Loucy (cell line): ENCODE measurements around the gene KIRREL3.

Experiments used
- H2AFZ ChIP-seq: fragments of 200-600 bp; sonication (generic); 2 replicates; pipeline ENCODE4 v1.6.0; 2016; ENCODE audit warnings: antibody characterized with exemption, mild to moderate bottlenecking, low read length, moderate library complexity
- H3F3A ChIP-seq: fragments of 200-600 bp; 2 replicates; pipeline ENCODE4 v1.6.0; 2016; ENCODE audit warnings: antibody characterized with exemption, low read depth, mild to moderate bottlenecking
- H3K27me3 ChIP-seq: fragments of 200-600 bp; sonication (generic); 2 replicates; pipeline ENCODE4 v1.6.1; 2014; ENCODE audit warnings: low read length, mild to moderate bottlenecking; ENCODE audit not compliant: insufficient read depth, poor library complexity, severe bottlenecking
- H3K36me3 ChIP-seq: fragments of 200-600 bp; sonication (generic); 2 replicates; pipeline ENCODE4 v1.6.1; 2016; ENCODE audit warnings: low read length; ENCODE audit not compliant: insufficient read depth
- H3K4me1 ChIP-seq: fragments of 200-600 bp; sonication (generic); 2 replicates; pipeline ENCODE4 v1.5.1; 2014; ENCODE audit warnings: low read length, mild to moderate bottlenecking; ENCODE audit not compliant: insufficient read depth, poor library complexity, severe bottlenecking
- H3K4me2 ChIP-seq: fragments of 200-600 bp; sonication (generic); 2 replicates; pipeline ENCODE4 v1.6.0; 2014; ENCODE audit warnings: antibody characterized with exemption, low read length, low read depth, mild to moderate bottlenecking; ENCODE audit not compliant: poor library complexity, severe bottlenecking
- H3K4me3 ChIP-seq: fragments of 200-600 bp; sonication (generic); 2 replicates; pipeline ENCODE4 v1.5.1; 2014; ENCODE audit warnings: low read length, mild to moderate bottlenecking, mixed read lengths; ENCODE audit not compliant: poor library complexity, severe bottlenecking
- H3K79me2 ChIP-seq: fragments of 200-600 bp; sonication (generic); 2 replicates; pipeline ENCODE4 v1.6.1; 2014; ENCODE audit warnings: low read length; ENCODE audit not compliant: insufficient read depth
- H3K9ac ChIP-seq: fragments of 200-600 bp; sonication (generic); 2 replicates; pipeline ENCODE4 v1.6.0; 2014; ENCODE audit warnings: mild to moderate bottlenecking, low read depth, low read length, moderate library complexity; ENCODE audit not compliant: poor library complexity, severe bottlenecking
- H3K9me2 ChIP-seq: fragments of 200-600 bp; sonication (generic); replicated peaks from 2 replicates; pipeline ENCODE4 v1.6.1; 2016; ENCODE audit warnings: low read depth, low read length, mixed read lengths
- H3K9me3 ChIP-seq: fragments of 200-600 bp; sonication (generic); 2 replicates; pipeline ENCODE4 v1.6.1; 2014; ENCODE audit warnings: mild to moderate bottlenecking, antibody characterized with exemption, low read length, low read depth; ENCODE audit not compliant: insufficient read depth
- H4K20me1 ChIP-seq: fragments of 200-600 bp; sonication (generic); 2 replicates; pipeline ENCODE4 v1.6.0; 2014; ENCODE audit warnings: antibody characterized with exemption, low read length, mild to moderate bottlenecking; ENCODE audit not compliant: insufficient read depth, poor library complexity, severe bottlenecking
- CTCF ChIP-seq: fragments of 200-600 bp; sonication (generic); conservative IDR thresholded peaks from 2 replicates; pipeline ENCODE4 v1.5.1; 2014; ENCODE audit warnings: mild to moderate bottlenecking, antibody characterized with exemption, low read length
- EZH2phosphoT487 ChIP-seq: fragments of 200-600 bp; IDR thresholded peaks from 2 replicates; pipeline ENCODE4 v1.6.1; 2018; ENCODE audit warnings: antibody characterized with exemption, mild to moderate bottlenecking, moderate library complexity, borderline replicate concordance

Gene KIRREL3

GRCh38 chr11:126939552-126939951, 61.0 kb downstream of the KIRREL3 start:
- H3K9me2 ChIP-seq = no peaks in the 10 kb centered on the region
- no peaks in the 10 kb centered on the region for H3K36me3 ChIP-seq
- no peak overlapping the region for H3K4me2 ChIP-seq
- H3K4me3 ChIP-seq = no peak overlapping the region
- H3K9ac ChIP-seq = no peak overlapping the region
- no peaks in the 10 kb centered on the region for H3K79me2 ChIP-seq
- no peaks in the 10 kb centered on the region for H3F3A ChIP-seq
- H3K27me3 ChIP-seq = no peaks in the 10 kb centered on the region
- TF ChIP-seq EZH2phosphoT487 (no peak), CTCF (no peak)
- H4K20me1 ChIP-seq = no peaks in the 10 kb centered on the region
- no peak overlapping the region for H2AFZ ChIP-seq
- H3K9me3 ChIP-seq = no peaks in the 10 kb centered on the region
- H3K4me1 ChIP-seq = no peaks in the 10 kb centered on the region

GRCh38 chr11:126938718-126939117, 61.9 kb downstream of the KIRREL3 start:
- no peak for TF ChIP-seq CTCF
- TF ChIP-seq EZH2phosphoT487 = no peak
- H3K9me3 ChIP-seq = no peaks in the 10 kb centered on the region
- H3K79me2 ChIP-seq = no peaks in the 10 kb centered on the region
- H3F3A ChIP-seq = no peaks in the 10 kb centered on the region
- no peak overlapping the region for H2AFZ ChIP-seq
- H3K27me3 ChIP-seq = no peaks in the 10 kb centered on the region
- H3K4me2 ChIP-seq = no peak overlapping the region
- H4K20me1 ChIP-seq = no peaks in the 10 kb centered on the region
- H3K9ac ChIP-seq = no peak overlapping the region
- H3K4me1 ChIP-seq = no peaks in the 10 kb centered on the region
- no peaks in the 10 kb centered on the region for H3K9me2 ChIP-seq
- no peak overlapping the region for H3K4me3 ChIP-seq
- no peaks in the 10 kb centered on the region for H3K36me3 ChIP-seq

- Histone ChIP-seq H3K27me3 (no peaks in the 10 kb centered on the region), H3K9me2 (no peaks in the 10 kb centered on the region), H3K4me3 (no peak overlapping the region), H3K79me2 (no peaks in the 10 kb centered on the region), H4K20me1 (no peaks in the 10 kb centered on the region), H3K9ac (no peak overlapping the region), H3K36me3 (no peaks in the 10 kb centered on the region), H3F3A (no peaks in the 10 kb centered on the region), H3K4me2 (no peak overlapping the region), H2AFZ (no peak overlapping the region), H3K4me1 (no peaks in the 10 kb centered on the region), H3K9me3 (no peaks in the 10 kb centered on the region)
- TF ChIP-seq CTCF (no peak), EZH2phosphoT487 (no peak)
Observed at GRCh38 chr11:126930091-126930841, 70.3 kb downstream of the KIRREL3 start.
